ENCODE data around the gene PPIL4.

GRCh38 chr6:149515494-149515893 is 30.3 kb downstream of the PPIL4 start:
- TF ChIP-seq CTCF (IDR thresholded peaks at IDR 0.05) (no peak), POLR2A (IDR thresholded peaks at IDR 0.05) (no peak)

All from uterus (tissue), 2 donors.